HG02840 (cell line): ENCODE measurements around the gene MGST3.
"Not testable (repeated sequence)": the region's sequence is repeated elsewhere in the genome, so short reads cannot be mapped to it uniquely, and the experiment has no call there.

ENCODE experiments used
- ATAC-seq: cut with Tn5 transposase; IDR thresholded peaks from one replicate; pipeline ENCODE4 v1.9.1; 2021; ENCODE audit warnings: mild to moderate bottlenecking, moderate library complexity, moderate number of reproducible peaks; ENCODE audit not compliant: unreplicated experiment, low FRiP score

Gene MGST3

DNA sequence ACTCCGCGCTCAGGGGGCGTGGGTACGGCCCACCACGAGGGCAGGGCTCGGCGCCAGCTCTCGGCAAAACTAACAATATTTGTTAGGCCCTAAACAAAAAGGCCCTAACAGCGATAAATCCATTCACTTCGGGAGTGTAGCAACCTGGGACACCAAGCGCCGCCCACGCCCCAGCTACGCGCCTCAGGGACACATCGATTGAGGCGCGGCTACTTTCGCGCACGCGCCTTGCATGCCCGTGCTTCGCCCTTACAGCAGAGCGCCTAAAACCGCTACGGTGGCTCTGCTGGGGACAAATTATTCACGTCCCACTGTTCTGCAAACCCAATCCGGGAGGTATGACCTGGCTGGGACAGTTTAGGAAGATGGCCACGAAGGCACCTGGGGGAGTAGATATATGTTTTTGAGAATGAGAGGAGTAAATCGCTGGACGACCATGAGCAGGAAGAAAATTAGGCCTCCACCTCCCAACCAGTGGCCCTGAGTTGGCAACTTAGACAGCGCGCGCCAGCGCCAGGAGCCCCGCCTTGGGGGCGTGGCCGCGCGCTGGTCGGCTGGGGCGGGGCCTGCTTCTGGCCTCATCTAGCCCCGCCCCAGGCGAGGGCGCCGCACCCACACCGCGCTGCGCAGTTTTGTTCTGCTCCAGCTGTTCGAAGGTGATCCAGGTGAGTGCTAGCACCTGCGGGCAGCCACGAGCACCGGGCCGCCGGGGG is at the start of gene MGST3:
MGST3 (plus strand) TSS at position 606 of the 713 bp plus-strand sequence. CDS start 18,614 bp downstream, outside the sequence.
- peak; percentile 83 for ATAC-seq

DNA sequence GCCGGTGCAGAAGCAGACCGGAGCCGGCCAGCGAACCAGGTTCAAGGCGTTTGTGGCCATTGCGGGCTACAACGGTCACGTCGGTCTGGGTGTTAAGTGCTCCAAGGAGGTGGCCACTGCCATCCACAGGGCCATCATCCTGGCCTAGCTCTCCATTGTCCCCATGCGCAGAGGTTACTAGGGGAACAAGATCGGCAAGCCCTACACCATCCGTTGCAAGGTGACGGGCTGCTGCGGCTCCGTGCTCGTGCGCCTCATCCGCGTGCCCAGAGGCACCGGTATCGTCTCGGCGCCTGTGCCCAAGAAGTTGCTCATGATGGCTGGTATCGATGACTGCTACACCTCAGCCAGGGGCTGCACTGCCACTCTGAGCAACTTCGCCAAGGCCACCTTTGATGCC is 49.1 kb upstream of the MGST3 start:
- ATAC-seq, result no peak

DNA sequence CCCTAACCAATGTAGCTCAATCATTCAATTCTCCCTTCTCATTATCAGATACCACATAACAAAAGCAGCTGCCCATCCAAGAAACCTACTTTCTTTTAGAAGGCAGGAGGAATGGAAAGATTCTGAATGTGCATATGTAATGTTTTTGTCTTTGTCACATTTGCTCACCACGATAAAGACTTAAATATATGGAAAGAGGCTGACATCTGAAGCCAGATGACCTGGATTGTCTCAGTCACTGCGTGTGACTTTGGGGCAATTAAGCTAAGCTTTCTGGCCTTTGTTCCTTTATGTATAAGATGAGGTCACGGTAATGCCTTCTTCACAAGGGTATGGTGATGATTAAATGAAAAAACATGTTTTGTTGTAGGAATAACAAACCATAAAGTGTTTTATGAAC is 44.6 kb upstream of the MGST3 start:
- ATAC-seq, result no peak

DNA sequence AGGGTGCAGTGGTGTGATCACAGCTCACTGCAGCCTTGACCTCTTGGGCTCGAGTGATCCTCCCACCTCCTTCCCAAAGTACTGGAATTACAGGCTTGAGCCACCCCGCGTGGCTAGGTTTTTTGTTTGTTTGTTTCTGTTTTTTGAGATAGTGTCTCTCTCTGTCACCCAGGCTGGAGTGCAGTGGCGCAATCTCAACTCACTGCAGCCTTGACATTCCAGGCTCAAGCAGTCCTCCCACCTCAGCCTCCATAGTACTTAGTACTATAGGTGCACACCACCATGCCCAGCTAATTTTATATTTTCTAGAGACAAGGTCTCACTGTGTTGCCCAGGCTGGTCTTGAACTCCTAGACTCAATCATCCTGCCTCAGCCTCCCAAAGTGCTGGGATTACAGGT is 39.6 kb upstream of the MGST3 start:
- not testable (repeated sequence) for ATAC-seq

DNA sequence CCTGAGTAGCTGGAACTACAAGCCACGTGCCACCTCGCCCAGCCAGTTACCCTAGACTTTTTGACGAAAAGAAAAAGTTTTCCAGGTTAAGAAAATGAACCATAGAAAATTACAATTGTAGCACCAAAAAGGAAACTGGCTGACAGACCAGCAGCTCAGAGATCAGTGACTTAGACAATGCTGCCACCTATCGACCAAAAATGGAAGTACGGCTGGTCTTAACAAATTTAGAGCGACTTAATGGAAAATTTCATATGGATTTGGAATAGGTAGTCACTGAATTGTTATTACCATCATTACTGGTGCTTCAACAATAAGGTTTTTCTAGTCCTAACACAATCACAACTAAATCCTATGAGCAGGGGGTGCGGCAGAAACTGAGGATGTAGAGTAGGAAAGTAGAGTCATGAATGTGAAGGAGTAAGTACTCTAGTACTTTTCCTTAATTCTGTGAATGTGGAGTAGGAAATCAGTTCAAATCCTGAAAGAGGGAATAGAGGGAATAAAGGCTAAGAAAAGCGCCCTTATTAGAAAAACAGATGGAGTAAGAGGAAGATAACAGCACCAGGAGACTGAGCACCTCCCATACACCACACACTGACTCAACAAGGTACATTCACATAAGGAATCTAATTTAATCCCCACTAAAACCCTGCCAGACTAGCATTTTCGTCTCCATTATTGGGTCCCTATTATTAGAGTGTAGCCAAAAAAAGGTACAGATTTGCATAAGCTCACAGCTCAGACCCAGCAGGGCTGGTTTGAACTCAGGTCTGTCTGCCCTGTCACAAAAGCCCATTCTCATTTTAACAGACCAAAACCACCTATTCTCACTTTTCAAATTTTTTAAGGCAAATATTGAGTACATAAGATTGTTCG is 37.9 kb upstream of the MGST3 start:
- ATAC-seq, result no peak

DNA sequence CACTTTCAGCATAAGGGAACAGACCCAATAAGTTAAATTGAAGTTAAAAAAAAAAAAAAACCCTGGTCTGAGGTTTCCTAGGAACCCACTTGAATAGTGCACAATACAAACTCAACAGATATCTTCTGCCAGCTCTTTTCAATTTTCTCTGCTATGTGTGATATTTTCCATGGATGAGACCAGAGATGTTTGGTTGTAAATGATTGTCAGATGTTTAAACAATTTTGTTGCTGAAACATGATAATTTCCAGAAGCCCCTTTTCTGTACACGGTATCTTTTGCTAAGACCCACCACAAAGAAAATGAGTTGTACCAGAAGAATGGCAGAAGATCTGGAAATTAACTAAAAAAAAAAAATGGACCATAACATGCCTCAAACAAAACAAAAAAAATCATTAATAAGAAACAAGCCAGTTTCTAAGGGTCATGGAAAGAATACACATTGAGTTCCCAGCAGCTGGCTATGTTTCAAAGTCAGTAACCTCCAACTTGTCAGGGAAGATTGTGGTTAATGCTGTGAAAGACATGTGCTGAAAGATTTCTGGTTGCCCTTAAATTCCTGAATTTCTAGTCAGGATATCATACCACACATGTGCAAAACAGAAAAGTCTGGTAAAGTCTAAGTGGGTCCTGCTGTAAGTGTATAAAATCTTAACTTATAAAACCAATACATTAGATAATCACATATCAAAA is 35.6 kb upstream of the MGST3 start:
- no peak for ATAC-seq

DNA sequence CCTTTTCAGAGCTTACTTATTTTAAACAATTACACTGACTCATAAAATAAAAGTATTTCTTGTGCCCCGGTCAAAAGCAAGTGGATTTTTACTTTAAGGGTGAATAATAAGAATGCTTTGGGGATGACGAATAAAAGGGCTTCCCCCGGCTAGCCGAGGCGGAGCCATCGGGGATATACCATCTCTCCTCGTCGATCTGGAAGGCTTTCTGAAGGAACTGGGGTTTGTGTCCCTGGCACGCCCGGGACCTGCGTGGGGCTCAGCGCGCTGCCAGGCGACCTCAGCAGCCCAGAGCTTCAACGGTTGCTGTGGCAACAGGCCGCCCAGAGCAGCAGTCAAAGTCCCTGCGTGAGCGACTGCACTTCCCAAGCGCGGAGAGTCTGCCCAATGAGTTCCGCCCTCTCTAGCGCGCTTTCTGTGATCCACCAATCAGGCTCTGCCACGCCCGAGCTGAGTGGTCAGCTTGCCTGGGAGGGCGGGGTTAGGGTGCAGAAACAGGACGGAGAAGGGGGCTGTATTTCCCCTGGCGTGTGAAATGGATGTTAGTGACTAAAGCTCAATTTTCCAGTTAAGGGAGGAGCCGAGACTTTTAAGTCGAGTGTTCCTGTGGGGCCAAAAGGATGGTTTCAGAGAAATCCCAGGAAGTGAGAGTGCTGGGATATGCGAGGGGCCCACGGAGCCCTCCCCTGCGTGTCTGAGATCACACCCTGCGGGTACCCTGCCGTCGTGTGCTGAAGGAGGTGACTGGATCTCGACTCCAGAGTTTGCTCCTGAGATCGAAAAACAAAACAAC is 33.0 kb upstream of the MGST3 start:
- peak; percentile 95 for ATAC-seq

DNA sequence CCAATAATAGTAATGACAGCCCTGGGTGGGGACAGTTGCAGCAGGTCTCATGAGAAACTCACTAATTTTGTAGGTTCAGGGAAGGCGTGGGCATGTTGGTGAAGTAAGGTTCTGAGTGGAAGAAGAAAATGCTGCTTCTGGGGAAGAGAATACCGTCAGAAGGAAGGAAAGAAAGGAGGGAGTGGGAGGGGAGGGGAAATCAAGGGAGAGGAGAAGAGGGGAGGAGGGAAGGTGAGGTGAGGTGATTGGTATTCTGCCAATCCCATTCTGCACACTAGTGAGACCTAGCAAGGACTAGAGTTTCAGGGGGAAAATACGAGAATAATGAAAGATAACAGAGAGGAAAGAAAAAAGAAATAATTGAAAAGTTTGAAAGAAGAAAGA is 32.4 kb upstream of the MGST3 start:
- ATAC-seq, result no peak

DNA sequence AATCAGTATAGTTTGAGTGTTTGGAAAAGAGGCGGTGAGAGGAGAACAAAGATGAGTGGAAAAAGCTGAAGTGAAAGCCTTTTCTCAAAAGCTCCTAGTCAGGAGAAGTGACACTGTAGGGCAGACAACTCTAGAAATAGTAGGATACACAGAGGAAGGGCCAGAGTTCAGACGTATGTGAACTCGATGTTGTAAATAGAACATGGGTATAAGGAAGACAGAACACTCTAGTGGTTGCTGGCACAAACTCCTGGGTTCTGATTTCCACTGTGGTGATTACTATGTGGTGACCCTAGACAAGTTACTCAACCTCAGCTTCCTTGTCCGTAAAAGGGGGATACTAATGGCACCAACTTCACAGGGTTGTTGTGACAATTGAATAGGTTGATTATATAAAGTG is 30.2 kb upstream of the MGST3 start:
- no peak for ATAC-seq

DNA sequence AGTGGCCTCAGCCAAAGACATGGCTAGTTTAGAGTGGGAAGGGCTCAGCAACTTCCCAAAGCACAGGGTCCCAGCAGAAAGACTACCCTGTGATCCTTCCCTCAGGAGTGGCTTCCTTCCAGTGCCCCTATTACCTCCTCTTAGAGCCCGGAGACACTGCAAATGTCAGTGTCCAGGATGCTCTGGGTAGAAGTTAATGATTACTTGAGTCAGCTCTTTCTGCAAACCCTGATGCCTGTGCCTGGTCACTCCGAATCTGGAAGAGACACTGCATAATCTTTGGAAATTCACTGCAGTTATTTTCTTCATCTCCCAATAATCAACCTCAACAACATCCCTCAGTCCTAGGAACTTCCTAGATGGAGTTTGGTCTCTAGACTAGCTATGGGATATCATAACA is 27.2 kb upstream of the MGST3 start:
- no peak for ATAC-seq

DNA sequence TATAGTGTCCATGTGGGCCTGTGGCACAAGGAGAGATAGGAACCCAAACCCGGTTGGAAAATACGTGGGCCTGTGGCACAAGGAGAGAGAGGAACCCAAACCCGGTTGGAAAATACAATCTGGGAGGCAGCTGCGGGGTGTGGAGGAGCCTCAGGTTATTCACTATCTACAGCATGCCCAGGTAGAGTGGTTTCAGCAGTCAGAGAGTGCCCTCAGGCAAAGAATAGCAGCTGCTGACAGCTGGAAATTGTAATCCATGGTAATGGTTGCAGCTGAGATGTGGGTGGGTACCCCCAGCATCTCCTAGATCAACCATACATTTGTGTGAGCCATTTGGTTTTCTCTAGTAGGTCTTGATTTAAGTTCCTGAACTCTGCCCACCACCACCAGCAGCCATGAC is 25.8 kb upstream of the MGST3 start:
- ATAC-seq, result no peak

DNA sequence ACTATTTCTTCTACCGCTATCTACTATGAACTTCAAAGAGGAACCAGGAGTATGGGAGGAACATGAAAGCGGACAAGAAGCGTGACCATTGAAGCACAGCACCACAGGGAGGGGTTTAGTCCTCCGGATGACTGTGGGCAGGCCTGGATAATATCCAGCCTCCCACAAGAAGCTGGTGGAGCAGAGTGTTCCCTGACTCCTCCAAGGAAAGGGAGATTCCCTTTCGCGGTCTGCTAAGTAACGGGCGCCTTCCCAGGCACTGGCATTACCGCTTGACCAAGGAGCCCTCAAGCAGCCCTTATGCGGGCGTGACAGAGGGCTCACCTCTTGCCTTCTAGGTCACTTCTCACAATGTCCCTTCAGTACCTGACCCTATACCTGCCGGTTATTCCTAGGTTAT is 24.4 kb upstream of the MGST3 start:
- ATAC-seq, result not testable (repeated sequence)

DNA sequence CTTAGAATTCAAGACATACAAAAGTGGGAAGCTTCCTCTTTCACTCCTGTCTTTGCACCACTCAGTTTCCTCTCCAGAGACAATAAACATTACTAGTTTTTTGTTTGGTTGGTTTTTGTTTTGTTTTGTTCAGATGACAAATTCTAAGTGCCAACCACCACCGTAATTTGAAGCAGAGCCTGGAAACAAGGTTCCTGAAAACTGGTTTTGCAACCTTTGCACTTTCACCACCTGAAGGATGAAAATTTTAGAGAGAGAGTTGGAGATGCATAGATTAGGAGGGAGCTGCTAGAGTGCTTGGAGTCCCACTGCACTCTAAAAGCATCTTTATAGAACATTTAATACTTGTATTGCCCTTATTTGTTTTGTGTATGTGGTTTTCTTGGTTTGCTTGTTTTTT is 20.2 kb upstream of the MGST3 start:
- no peak for ATAC-seq

DNA sequence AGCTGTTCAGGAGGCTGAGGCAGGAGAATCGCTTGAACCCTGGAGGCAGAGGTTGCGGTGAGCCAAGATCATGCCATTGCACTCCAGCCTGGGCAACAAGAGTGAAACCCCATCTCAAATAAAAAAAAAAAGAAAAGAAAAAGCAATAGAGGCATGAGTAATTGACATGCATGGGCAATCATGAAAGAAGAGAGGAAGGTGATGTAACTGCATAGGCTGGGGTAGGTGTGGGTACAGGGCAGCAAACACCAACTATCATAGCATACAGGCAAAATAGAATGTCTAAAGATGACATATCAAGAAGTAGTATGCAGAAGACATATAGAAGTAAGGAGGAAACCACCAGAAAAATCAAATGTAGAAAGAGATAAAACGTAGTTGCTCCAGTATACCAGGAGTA is 19.0 kb upstream of the MGST3 start:
- no peak for ATAC-seq

DNA sequence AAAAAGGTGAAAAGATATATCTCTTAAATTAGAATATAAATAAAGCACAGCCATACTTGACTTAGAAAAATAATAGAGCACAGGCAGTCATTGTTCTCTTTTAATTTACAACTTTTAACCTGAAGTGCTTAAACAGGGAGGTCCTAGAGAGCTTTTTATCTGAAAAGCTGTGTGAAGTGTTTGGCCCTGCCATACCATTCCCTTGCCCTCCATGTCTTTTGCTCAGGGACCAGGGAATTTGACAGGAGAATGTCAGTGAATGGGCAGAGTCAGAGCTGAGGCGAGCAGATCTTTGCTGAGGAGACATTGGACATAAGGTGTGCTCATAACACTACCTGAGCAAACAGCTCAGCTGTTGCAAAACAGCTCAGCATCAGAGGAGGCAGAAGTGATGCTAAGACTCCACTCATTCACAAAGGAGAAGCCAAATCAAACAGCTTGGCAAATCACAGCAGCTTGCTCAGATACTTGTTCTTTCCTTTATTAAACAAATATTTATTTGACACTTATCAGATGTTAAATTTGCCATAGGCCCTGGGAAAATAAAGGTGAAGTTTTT is 14.9 kb upstream of the MGST3 start:
- no peak for ATAC-seq

DNA sequence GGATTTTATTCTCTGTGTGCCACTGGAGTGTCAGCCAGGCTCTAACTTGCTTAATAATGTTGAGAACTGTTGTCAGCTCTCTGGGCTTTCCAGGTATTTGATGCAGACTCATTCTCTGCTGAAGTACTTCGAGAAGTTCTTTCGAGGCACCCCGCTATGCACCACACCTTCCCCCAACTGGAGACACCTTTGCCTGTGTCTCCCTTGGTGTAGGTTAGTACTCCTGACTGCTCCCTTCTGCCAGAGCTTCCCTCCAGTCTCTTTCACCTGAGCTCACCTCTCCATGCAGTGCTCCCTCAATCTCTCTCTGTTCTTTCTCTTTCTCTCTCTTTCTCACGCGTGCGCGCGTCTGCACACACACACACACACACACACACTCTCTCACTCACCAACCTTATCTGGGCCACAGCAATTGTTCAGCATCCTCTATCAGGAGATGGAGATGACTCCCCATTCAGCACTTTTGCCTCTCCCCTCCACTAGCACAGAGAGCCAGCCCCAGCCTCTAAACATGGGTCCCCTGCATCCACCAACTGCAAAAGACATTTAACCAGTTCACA is 14.0 kb upstream of the MGST3 start:
- no peak for ATAC-seq

DNA sequence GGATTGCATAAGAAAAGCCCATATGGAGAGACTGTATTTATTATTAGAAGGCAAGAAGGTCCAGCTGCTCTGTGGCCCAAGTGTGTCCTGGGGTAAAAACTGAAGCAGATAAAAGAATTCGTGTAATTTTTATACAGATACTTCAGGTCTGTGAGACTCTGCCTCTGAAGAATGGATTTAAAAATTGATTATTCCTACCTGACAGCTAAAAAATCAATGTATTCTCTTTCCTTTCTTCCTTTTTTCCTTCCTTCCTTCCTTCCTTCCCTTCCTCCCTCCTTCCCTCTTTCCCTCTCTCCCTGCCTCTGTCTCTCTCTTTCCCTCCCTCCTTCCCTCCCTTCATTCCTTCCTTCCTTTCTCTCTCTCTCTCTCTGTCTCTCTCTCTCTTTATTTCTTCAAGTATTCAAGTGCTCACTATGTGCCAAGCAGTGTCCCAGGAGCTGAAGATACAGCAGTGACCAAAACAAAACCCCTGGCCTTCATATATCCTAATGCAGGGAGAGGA is 11.3 kb upstream of the MGST3 start:
- no peak for ATAC-seq

DNA sequence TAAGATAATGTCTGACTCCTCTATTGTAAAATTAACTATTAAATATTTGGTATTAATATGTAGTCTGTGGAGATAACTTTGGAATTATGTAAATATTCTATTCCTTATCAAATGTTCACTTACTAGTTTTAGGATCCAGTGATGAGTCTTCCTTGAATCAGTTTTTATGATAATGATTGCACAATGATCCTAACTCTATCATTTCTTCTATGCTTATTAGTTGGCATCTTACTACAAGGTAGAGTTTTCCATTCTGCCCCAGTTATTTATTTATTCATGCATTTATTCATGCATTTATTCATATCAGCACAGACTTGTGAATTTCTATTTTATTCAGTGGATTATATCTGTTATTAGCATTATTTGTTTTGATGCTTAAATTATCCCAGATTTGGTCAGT is 7.4 kb upstream of the MGST3 start:
- no peak for ATAC-seq

DNA sequence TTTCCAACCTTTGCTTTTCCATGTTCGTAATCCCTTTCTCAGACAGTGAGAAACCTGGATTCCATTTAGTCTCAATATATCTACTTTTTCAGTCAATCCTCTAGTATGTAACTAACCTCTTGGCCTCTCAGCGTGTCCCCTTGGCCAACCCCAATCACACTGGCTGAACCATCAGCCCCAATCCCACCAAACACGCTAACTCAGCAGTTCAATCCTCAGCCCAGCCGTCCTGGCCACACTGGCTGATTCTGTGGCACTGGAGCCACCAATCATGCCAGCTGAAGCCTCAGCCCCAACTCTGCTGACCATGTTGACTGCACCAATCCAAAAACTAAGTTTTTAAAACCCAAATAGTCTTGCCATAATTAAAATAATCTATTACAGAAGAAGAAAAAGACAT is 6.6 kb upstream of the MGST3 start:
- no peak for ATAC-seq
